Lower leg skin (tissue), 4 donors: ENCODE results near the gene YPEL1. TPM values are rescaled to one million over a fixed set of nuclear protein-coding genes. Genes with fewer than 3 reads are reported as not detected.
"Not testable (repeated sequence)": the region's sequence is repeated elsewhere in the genome, so short reads cannot be mapped to it uniquely, and the experiment has no call there.

Experiments
- DNase-seq, 2 donors: peaks; one replicate each; pipeline ENCODE4 v3.0.0-alpha.2; 2019; ENCODE audit warnings: low spot score in 2 of 2
- H3K4me3 ChIP-seq: fragments of 200-600 bp; sonication (generic); 2 replicates; pipeline ENCODE4 v1.5.1; 2017; ENCODE audit warnings: mild to moderate bottlenecking, low read depth; ENCODE audit not compliant: poor library complexity, severe bottlenecking
- POLR2A ChIP-seq, 2 donors: fragments of 450-650 bp; IDR thresholded peaks; one replicate each; pipeline ENCODE4 v1.6.1; 2016 to 2017; ENCODE audit warnings: antibody characterized with exemption in 2 of 2, mild to moderate bottlenecking in 1 of 2, moderate library complexity in 1 of 2
- WGBS, 2 donors: methylation state at CpG; one replicate each; pipeline ENCODE4 v1.1.5; 2018; 5-methylcytosine and 5-hydroxymethylcytosine counted together
- intact Hi-C: fragments of 100-400 bp; cut with DNase I; formaldehyde crosslinking; loops from one replicate; pipeline ENCODE4 v1.15.0; 2023; ENCODE audit warnings: low total_unique reads
- total RNA-seq, 4 donors: library from RNA; depleted of rRNA; stranded (reverse); fragments of >200 nt; gene quantifications; one replicate each; pipeline ENCODE4 v1.1.0, GENCODE V29; 2016
- TF ChIP-seq, protein P1 (sequence below), 3 donors: fragments of 450-650 bp; IDR thresholded peaks; one replicate each; pipeline ENCODE4 v1.5.1; 2016; ENCODE audit warnings: antibody characterized with exemption in 3 of 3, mild to moderate bottlenecking in 3 of 3, moderate library complexity in 2 of 3

YPEL1 gene
- total RNA-seq, 4 donors from 2014 or later = 1.9 to 5.4 (median 2.8) TPM

DNA sequence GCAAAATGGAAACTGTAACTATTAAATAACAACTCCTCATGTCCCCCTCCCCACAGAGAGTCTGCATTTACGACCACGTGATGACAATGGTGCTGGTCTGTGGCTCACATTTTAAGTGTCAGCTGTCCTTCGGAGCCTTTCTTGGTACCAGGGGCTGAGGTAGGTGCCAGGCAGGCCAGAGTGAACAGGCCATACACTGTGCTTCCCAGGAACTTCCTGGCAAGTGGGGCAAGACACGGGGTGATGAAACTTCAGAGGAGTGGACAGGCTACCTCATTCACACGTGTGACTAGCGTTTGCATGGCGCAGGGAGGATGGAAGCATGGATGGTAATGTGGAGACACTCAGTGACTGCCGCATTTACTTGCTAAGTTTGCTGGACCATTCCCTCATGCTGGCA lies 10.4 kb upstream of the YPEL1 start:
- TF ChIP-seq, protein P1, sequence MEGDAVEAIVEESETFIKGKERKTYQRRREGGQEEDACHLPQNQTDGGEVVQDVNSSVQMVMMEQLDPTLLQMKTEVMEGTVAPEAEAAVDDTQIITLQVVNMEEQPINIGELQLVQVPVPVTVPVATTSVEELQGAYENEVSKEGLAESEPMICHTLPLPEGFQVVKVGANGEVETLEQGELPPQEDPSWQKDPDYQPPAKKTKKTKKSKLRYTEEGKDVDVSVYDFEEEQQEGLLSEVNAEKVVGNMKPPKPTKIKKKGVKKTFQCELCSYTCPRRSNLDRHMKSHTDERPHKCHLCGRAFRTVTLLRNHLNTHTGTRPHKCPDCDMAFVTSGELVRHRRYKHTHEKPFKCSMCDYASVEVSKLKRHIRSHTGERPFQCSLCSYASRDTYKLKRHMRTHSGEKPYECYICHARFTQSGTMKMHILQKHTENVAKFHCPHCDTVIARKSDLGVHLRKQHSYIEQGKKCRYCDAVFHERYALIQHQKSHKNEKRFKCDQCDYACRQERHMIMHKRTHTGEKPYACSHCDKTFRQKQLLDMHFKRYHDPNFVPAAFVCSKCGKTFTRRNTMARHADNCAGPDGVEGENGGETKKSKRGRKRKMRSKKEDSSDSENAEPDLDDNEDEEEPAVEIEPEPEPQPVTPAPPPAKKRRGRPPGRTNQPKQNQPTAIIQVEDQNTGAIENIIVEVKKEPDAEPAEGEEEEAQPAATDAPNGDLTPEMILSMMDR (IDR thresholded peaks at IDR 0.05) = no peak
- TF ChIP-seq POLR2A (IDR thresholded peaks at IDR 0.05) = no peak
- 84 to 86% methylated on average over 8 of the region's 8 CpGs for WGBS, 2 donors
- no peak overlapping the region for H3K4me3 ChIP-seq
- DNase-seq = no peak
- intact Hi-C loops = no loop called here

DNA sequence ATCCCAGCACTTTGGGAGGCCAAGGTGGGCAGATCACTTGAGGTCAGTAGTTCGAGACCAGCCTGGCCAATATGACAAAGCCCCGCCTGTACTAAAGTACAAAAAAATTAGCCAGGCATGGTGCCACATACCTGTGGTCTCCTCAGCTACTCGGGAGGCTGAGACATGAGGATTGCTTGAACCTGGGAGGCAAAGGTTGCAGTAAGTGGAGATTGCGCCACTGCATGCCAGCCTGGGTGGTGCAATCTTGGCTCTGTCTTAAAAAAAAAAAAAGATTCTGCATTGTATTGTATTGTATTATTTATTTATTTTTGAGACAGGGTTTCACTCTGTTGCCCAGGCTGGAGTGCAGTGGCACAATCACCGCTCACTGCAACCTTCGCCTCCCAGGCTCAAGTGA lies 9.3 kb upstream of the YPEL1 start:
- DNase-seq, intact Hi-C loops, H3K4me3 ChIP-seq: not testable (repeated sequence)
- 91 to 92% methylated on average over 6 of the region's 6 CpGs for WGBS, 2 donors

DNA sequence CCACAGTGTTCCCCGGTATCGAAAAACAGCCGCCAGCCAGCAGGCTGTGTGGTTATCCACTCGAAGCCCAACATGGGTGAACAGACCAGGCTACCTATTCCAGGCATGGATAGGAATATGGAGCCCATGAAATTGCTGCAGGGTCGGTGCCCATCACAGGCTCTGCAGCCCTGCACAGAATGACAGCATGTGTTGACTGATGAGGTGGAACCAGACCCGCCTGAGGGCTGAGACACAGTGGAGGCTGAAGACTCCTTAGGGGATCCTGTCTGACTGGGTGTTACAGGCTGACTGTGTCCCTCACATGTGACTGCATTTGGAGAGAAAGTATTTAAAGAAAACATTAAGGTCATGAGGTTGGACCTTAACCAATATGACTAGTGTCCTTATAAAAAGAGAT lies 6.2 kb upstream of the YPEL1 start:
- whole genome bisulfite sequencing, 2 donors = 77 to 85% methylated on average over 4 to 6 of the region's 6 CpGs
- no peak overlapping the region for H3K4me3 ChIP-seq
- no peak for DNase-seq
- TF ChIP-seq POLR2A (IDR thresholded peaks at IDR 0.05) = no peak
- TF ChIP-seq, protein P1 (IDR thresholded peaks at IDR 0.05) = no peak
- intact Hi-C loops = no loop called here

DNA sequence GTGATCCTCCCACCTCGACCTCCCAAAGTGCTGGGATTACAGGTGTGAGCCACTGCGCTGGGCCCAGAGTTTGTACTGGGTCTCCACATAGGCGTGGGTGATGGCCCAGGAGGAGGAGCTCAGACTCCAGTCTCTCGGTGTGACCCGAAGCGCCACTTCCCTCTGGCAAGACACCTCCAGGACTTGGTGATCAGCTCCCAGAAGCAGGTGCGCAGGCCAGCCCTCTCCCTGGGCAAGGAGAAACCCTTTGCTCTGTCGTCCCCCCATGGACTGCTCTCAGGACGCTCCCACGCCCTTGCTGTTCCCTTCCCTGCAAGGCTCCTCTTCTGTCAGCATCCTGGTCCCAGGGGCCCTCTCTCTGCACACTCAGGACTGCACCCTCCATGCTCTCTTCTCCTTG lies 5.5 kb upstream of the YPEL1 start:
- no peak overlapping the region for H3K4me3 ChIP-seq
- no peak for DNase-seq
- WGBS, 2 donors = 85 to 89% methylated on average over 10 of the region's 10 CpGs
- intact Hi-C loops = no loop called here
- no peak for TF ChIP-seq POLR2A (IDR thresholded peaks at IDR 0.05)
- TF ChIP-seq, protein P1 (IDR thresholded peaks at IDR 0.05) = no peak

DNA sequence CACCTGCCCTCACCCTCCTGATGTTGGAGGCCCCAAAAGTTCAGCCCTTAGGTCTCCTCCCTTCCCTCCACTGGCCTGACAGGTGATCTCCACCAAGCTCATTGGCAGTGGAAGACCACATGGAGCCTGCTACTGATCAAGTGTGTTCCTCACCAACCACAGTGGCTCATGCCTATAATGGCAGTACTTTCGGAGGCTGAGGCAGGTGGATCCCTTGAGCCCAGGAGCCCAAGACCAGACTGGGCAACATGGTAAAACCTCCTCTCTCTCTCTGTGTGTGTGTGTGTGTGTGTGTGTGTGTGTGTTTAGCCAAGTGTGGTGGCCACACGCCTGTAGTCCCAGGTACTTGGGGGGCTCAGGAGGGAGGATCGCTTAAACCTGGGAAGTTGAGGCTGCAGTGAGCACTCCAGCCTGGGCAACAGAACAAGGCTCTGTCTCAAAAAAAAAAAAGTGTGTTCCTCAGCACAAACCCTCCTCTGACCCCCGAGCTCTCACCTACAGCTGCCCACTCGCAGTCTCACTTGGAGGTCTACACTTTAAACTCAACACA lies 4.3 kb upstream of the YPEL1 start:
- 92 to 93% methylated on average over 5 of the region's 5 CpGs for WGBS, 2 donors
- intact Hi-C loops = loop anchor here (10.0 kb wide), 1 partner anchor 195 kb away; no protein-coding TSS in a partner anchor
- no peak for DNase-seq
- TF ChIP-seq, protein P1 (IDR thresholded peaks at IDR 0.05) = no peak
- no peak overlapping the region for H3K4me3 ChIP-seq

DNA sequence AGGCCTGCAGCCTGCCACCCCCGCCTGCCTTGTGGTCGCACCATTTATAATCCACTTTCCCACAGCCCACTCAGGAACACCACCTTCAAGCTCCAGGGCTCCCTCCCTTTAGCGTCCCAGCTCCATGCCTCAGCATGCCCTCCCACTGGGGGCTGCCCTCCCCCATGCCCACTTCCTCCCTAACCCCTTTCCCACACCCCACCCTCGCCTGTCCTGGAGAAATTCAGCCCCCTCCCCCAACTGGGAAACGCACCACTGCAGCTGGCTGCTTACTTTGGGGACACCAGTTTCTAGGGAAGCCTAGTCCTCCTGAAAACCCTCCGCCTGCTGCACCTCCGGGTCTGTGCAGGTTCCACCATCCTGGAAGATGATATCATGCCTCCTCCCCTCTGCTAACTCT lies 3.4 kb upstream of the YPEL1 start:
- no peak overlapping the region for H3K4me3 ChIP-seq
- no peak for TF ChIP-seq POLR2A (IDR thresholded peaks at IDR 0.05)
- TF ChIP-seq, protein P1 (IDR thresholded peaks at IDR 0.05) = no peak
- DNase-seq = no peak
- WGBS, 2 donors = 48 to 49% methylated on average over 7 of the region's 7 CpGs
- intact Hi-C loops = loop anchor here (10.0 kb wide), 1 partner anchor 196 kb away; no protein-coding TSS in a partner anchor
